Adrenal gland (tissue), 12 donors: ENCODE measurements around the gene CCDC154. TPM values are rescaled to one million over a fixed set of nuclear protein-coding genes. Genes with fewer than 3 reads are reported as not detected.

Experiments
- DNase-seq, 7 donors: peaks; one replicate each; pipeline ENCODE4 v3.0.0-alpha.2; 2019 to 2020
- H3K27ac ChIP-seq, 5 donors: fragments of 200-600 bp; sonication (generic) in 4 of 5; 1 replicate in 3 of 5; 2 replicates in 2 of 5; pipeline versions ENCODE4 v1.5.1 to v1.8.0; 2016 to 2020; ENCODE audit warnings: mild to moderate bottlenecking in 1 of 5
- H3K27me3 ChIP-seq: fragments of 200-600 bp; 2 replicates; pipeline ENCODE4 v1.8.0; 2021
- H3K36me3 ChIP-seq, 2 donors: fragments of 200-600 bp; replicated peaks in 1 of 2; 1 replicate in 1 of 2; 2 replicates in 1 of 2; pipeline versions ENCODE4 v1.5.1 to v1.8.0; 2018 to 2022
- H3K4me1 ChIP-seq, 2 donors: fragments of 200-600 bp; replicated peaks in 1 of 2; 1 replicate in 1 of 2; 2 replicates in 1 of 2; pipeline versions ENCODE4 v1.5.1 to v1.8.0; 2018 to 2021
- H3K4me3 ChIP-seq, 4 donors: fragments of 200-600 bp; sonication (generic) in 3 of 4; one replicate each; pipeline ENCODE4 v1.5.1; 2016 to 2018
- H3K9me3 ChIP-seq, 3 donors: fragments of 200-600 bp; sonication (generic) in 1 of 3; replicated peaks in 1 of 3; 1 replicate in 2 of 3; 2 replicates in 1 of 3; pipeline versions ENCODE4 v1.5.1 to v1.8.0; 2016 to 2021
- CTCF ChIP-seq, 6 experiments: fragments of 450-650 bp in 4 of 6; fragments of 200-600 bp in 2 of 6; sonication (generic) in 1 of 6; IDR thresholded peaks; 1 replicate in 5 of 6; 2 replicates in 1 of 6; pipeline versions ENCODE4 v1.5.1 to v1.8.0; 2016 to 2021; ENCODE audit warnings: antibody characterized with exemption in 6 of 6, mild to moderate bottlenecking in 2 of 6, moderate library complexity in 1 of 6
- POLR2A ChIP-seq, 2 donors: fragments of 450-650 bp; IDR thresholded peaks; one replicate each; pipeline ENCODE4 v1.6.1; 2017; ENCODE audit warnings: antibody characterized with exemption in 2 of 2, mild to moderate bottlenecking in 2 of 2, moderate library complexity in 1 of 2
- WGBS, 4 donors: extraction: QIAGEN DNeasy Blood & Tissue Kit in 2 of 4; methylation state at CpG; one replicate each; pipeline versions ENCODE4 v1.1.5 to v1.1.7; 2013 to 2017; 5-methylcytosine and 5-hydroxymethylcytosine counted together
- intact Hi-C, 2 donors: fragments of 100-400 bp; cut with DNase I; formaldehyde crosslinking; loops; one replicate each; pipeline versions ENCODE4 v1.14.1 to v1.15.0; 2022 to 2023
- polyA plus RNA-seq, 3 donors: library from polyadenylated mRNA; stranded (reverse); fragments of 200-250 nt in 2 of 3; fragments of 350-450 nt in 1 of 3; fragmentation: Illumina TruSeq in 1 of 3; extraction: RNeasy Lipid Tissue Mini Kit (QIAGEN cat#74804) in 1 of 3; gene quantifications; one replicate each; pipeline ENCODE4 v1.2.3, GENCODE V29; 2013 to 2014
- total RNA-seq, 9 donors: library from RNA; depleted of rRNA in 4 of 9; stranded (reverse); fragments of >200 nt in 4 of 9; fragments of 120-200 nt in 1 of 9; fragmentation: NEBNext Ultra II Directional in 1 of 9; extraction: Animal tissue kit (Norgen Biotek cat#: 25700) in 1 of 9; gene quantifications; one replicate each; pipeline versions ENCODE4 v1.1.0 to v1.2.4, GENCODE V29; 2013 to 2023
- donor health status: healthy with polysubstance abuse.
- donor health status: Bipolar disorder and iron deficiency.
- donor health status: DM: yes; HTN: yes; CAD: no.
- donor health status: DM: no; HTN: no; CAD: no.
- donor health status: DM: no; HTN: no; CAD: no.
- donor health status: DM: yes; HTN: yes; CAD: no.

CCDC154 gene
- total and polyA plus RNA-seq, 12 donors = 0.28 to 39.7 (median 1.1) TPM; not detected in 1

- H3K9me3 ChIP-seq = no peaks in the 10 kb centered on the region
- TF ChIP-seq CTCF (IDR thresholded peaks at IDR 0.05) (peak in 1 of 6 experiments; percentile 15), POLR2A (IDR thresholded peaks at IDR 0.05) (no peak)
- 83 to 84% (median 84%) methylated on average over 22 to 23 of the region's 23 CpGs for WGBS, 4 donors
Measured at GRCh38 chr16:1492082-1492922, 47.9 kb upstream of the CCDC154 start.

GRCh38 chr16:1491327-1491726 lies 47.0 kb upstream of the CCDC154 start:
- H3K4me3 ChIP-seq = no peak overlapping the region
- no peak for DNase-seq
- intact Hi-C loops = no loop called here
- peaks cover 9 to 17% of the 10 kb centered on the region in 2 donors for H3K4me1 ChIP-seq
- H3K9me3 ChIP-seq = no peaks in the 10 kb centered on the region
- no peaks in the 10 kb centered on the region for H3K27me3 ChIP-seq
- peaks cover 0 to 17% of the 10 kb centered on the region in 2 donors for H3K36me3 ChIP-seq
- 88 to 94% (median 92%) methylated on average over 12 of the region's 12 CpGs for WGBS, 4 donors
- H3K27ac ChIP-seq = no peak overlapping the region
- no peak for TF ChIP-seq CTCF (IDR thresholded peaks at IDR 0.05)
- TF ChIP-seq POLR2A (IDR thresholded peaks at IDR 0.05) = no peak

More at GRCh38 chr16:1492082-1492922, 47.9 kb upstream of the CCDC154 start:
- H3K27me3 ChIP-seq = no peaks in the 10 kb centered on the region
- DNase-seq = no peak
- H3K4me3 ChIP-seq = peak overlapping the region in 1 of 4 donors; percentile 69
- peaks cover 9 to 17% of the 10 kb centered on the region in 2 donors for H3K4me1 ChIP-seq
- intact Hi-C loops = no loop called here
- peaks cover 0 to 25% of the 10 kb centered on the region in 2 donors for H3K36me3 ChIP-seq
- peak overlapping the region; percentile 21 to 91 (median 74) for H3K27ac ChIP-seq

GRCh38 chr16:1489077-1489476 lies 44.7 kb upstream of the CCDC154 start:
- no peaks in the 10 kb centered on the region for H3K27me3 ChIP-seq
- no peak overlapping the region for H3K27ac ChIP-seq
- no peak for DNase-seq
- peaks cover 4 to 9% of the 10 kb centered on the region in 2 donors for H3K4me1 ChIP-seq
- H3K4me3 ChIP-seq = no peak overlapping the region
- WGBS, 4 donors = 91 to 94% (median 91%) methylated on average over 12 of the region's 12 CpGs
- intact Hi-C loops = no loop called here
- TF ChIP-seq CTCF (IDR thresholded peaks at IDR 0.05) (no peak), POLR2A (IDR thresholded peaks at IDR 0.05) (no peak)
- H3K36me3 ChIP-seq = no peaks in the 10 kb centered on the region
- H3K9me3 ChIP-seq = no peaks in the 10 kb centered on the region

- H3K9me3 ChIP-seq = no peaks in the 10 kb centered on the region
- no peak within 1 kb of the TSS for H3K27ac ChIP-seq
- H3K4me3 ChIP-seq = no peak within 1 kb of the TSS
- DNase-seq = no peak
- intact Hi-C loops = no loop called here
- H3K36me3 ChIP-seq = no peaks in the 10 kb centered on the region
- TF ChIP-seq POLR2A (IDR thresholded peaks at IDR 0.05) (no peak), CTCF (IDR thresholded peaks at IDR 0.05) (no peak)
- WGBS, 4 donors = 80 to 91% (median 85%) methylated on average over 19 of the region's 19 CpGs
- no peaks in the 10 kb centered on the region for H3K27me3 ChIP-seq
- peaks cover 0 to 5% of the 10 kb centered on the region in 2 donors for H3K4me1 ChIP-seq
Measured at GRCh38 chr16:1488619-1489018, 44.3 kb upstream of the CCDC154 start, which contains the start of gene PTX4. TSS of gene PTX4 (minus strand) at chr16:1488944. CDS start at chr16:1488909, 35 bp downstream.
